NCI-H446 treated with DMSO at 0.1 percent for 48 hours (cell line): ENCODE measurements around the gene TRMT2A.

Experiments used
- DNase-seq: peaks from one replicate; lab custom pipeline; 2025; lab: John Stamatoyannopoulos, UW

Gene TRMT2A

GRCh38 chr22:20118300-20119020 is 1.4 kb upstream of the TRMT2A start:
- DNase-seq: no peak

GRCh38 chr22:20117633-20118299 is 740 bp upstream of the TRMT2A start:
- no peak for DNase-seq

GRCh38 chr22:20116376-20116950 is 563 bp downstream of the TRMT2A start:
- DNase-seq: no peak

- DNase-seq: no peak
Observed at GRCh38 chr22:20115691-20116375, 1.2 kb downstream of the TRMT2A start, which contains the start of gene RANBP1. Gene RANBP1, plus strand, starts transcription at chr22:20116104. Its CDS starts 81 bp downstream, at chr22:20116185.

GRCh38 chr22:20114506-20115475 is 2.2 kb downstream of the TRMT2A start:
- DNase-seq: no peak

- no peak for DNase-seq
Observed at GRCh38 chr22:20113551-20114310, 3.3 kb downstream of the TRMT2A start.

GRCh38 chr22:20112623-20113511 is 4.2 kb downstream of the TRMT2A start:
- DNase-seq: no peak

GRCh38 chr22:20111689-20112622 is 5.1 kb downstream of the TRMT2A start:
- no peak for DNase-seq

- no peak for DNase-seq
Observed at GRCh38 chr22:20111045-20111688, 5.9 kb downstream of the TRMT2A start.

- DNase-seq: no peak
Observed at GRCh38 chr22:20110359-20110985, 6.6 kb downstream of the TRMT2A start.

- DNase-seq: no peak
Observed at GRCh38 chr22:20109411-20110358, 7.3 kb downstream of the TRMT2A start.

GRCh38 chr22:20108757-20109230 is 8.2 kb downstream of the TRMT2A start:
- DNase-seq: no peak

GRCh38 chr22:20107951-20108756 is 8.9 kb downstream of the TRMT2A start:
- DNase-seq: no peak

GRCh38 chr22:20107471-20107901 is 9.5 kb downstream of the TRMT2A start:
- DNase-seq: no peak

GRCh38 chr22:20106849-20107237 is 10.2 kb downstream of the TRMT2A start:
- no peak for DNase-seq
